B cell (primary cell): ENCODE measurements around the gene CCL14. TPM values are rescaled to one million over a fixed set of nuclear protein-coding genes. Genes with fewer than 3 reads are reported as not detected.

ENCODE experiments used
- ATAC-seq: fragments of 200-7000 bp; cut with Tn5 transposase; one replicate; pipeline ENCODE4 v1.10.0; 2021; ENCODE audit warnings: low read depth, mild to moderate bottlenecking, moderate number of reproducible peaks, moderate library complexity
- CTCF ChIA-PET: fragments of 350-600 bp; sonication (Branson Sonifier 250); formaldehyde crosslinking; loops from one replicate; lab custom pipeline; 2021; ENCODE audit warnings: antibody characterized with exemption, inconsistent platforms; lab: Charles Lee
- POLR2A ChIA-PET: fragments of 350-600 bp; sonication (Branson Sonifier 250); formaldehyde crosslinking; loops from one replicate; lab custom pipeline; 2021; ENCODE audit warnings: antibody characterized with exemption; lab: Charles Lee
- DNase-seq: peaks from one replicate; pipeline ENCODE4 v3.0.0; 2013
- H2AFZ ChIP-seq: 2 replicates; pipeline ENCODE4 v1.6.1; 2012; ENCODE audit warnings: mild to moderate bottlenecking, low read depth, low read length; ENCODE audit not compliant: insufficient read depth, poor library complexity, severe bottlenecking
- H3K27ac ChIP-seq, 2 donors: 1 replicate in 1 of 2; 2 replicates in 1 of 2; pipeline ENCODE4 v1.5.1; 2012 to 2013; ENCODE audit warnings: low read length in 2 of 2, mild to moderate bottlenecking in 2 of 2, moderate library complexity in 1 of 2
- H3K27me3 ChIP-seq, 4 experiments: fragments of 200-600 bp in 1 of 4; sonication (generic) in 1 of 4; replicated peaks in 1 of 4; 1 replicate in 2 of 4; 2 replicates in 2 of 4; pipeline versions ENCODE4 v1.6.1 to v1.7.0; 2013 to 2016; ENCODE audit warnings: low read length in 3 of 4, mild to moderate bottlenecking in 2 of 4, mixed read lengths in 1 of 4, moderate library complexity in 1 of 4; ENCODE audit not compliant: insufficient read depth in 4 of 4, control insufficient read depth in 3 of 4; ENCODE audit errors: control extremely low read depth in 1 of 4
- H3K36me3 ChIP-seq, 2 experiments: replicated peaks in 1 of 2; 1 replicate in 1 of 2; 2 replicates in 1 of 2; pipeline versions ENCODE4 v1.6.1 to v1.7.1; 2013; ENCODE audit warnings: low read length in 1 of 2; ENCODE audit not compliant: insufficient read depth in 2 of 2, control insufficient read depth in 1 of 2; ENCODE audit errors: control extremely low read depth in 1 of 2, extremely low read depth in 1 of 2
- H3K4me1 ChIP-seq, 2 donors: fragments of 200-600 bp in 1 of 2; sonication (generic) in 1 of 2; 1 replicate in 1 of 2; 2 replicates in 1 of 2; pipeline versions ENCODE4 v1.5.1 to v1.6.1; 2013 to 2017; ENCODE audit warnings: low read length in 2 of 2; ENCODE audit not compliant: control insufficient read depth in 2 of 2, insufficient read depth in 2 of 2
- H3K4me2 ChIP-seq: replicated peaks from 2 replicates; pipeline ENCODE3; 2012; ENCODE audit warnings: mild to moderate bottlenecking, low read depth, low read length; ENCODE audit not compliant: poor library complexity, severe bottlenecking
- H3K4me3 ChIP-seq, 5 experiments: fragments of 200-600 bp in 1 of 5; sonication (generic) in 1 of 5; 1 replicate in 3 of 5; 2 replicates in 2 of 5; pipeline versions ENCODE4 v1.5.1 to v1.7.0; 2011 to 2016; ENCODE audit warnings: low read length in 4 of 5, mild to moderate bottlenecking in 4 of 5, low read depth in 2 of 5, control low read depth in 1 of 5, moderate library complexity in 1 of 5; ENCODE audit not compliant: insufficient read depth in 1 of 5; ENCODE audit errors: control extremely low read depth in 1 of 5, extremely low read depth in 1 of 5
- H3K79me2 ChIP-seq: fragments of 200-600 bp; sonication (generic); one replicate; pipeline ENCODE4 v1.6.0; 2016; ENCODE audit warnings: low read length; ENCODE audit not compliant: control insufficient read depth, insufficient read depth
- H3K9ac ChIP-seq: fragments of 200-600 bp; sonication (generic); 2 replicates; pipeline ENCODE4 v1.6.1; 2017; ENCODE audit warnings: mild to moderate bottlenecking, low read length, moderate library complexity
- H3K9me3 ChIP-seq, 3 donors: one replicate each; pipeline versions ENCODE4 v1.6.1 to v1.7.1; 2013; ENCODE audit warnings: low read length in 2 of 3; ENCODE audit not compliant: control insufficient read depth in 2 of 3, insufficient read depth in 1 of 3; ENCODE audit errors: control extremely low read depth in 1 of 3
- H4K20me1 ChIP-seq: 2 replicates; pipeline ENCODE4 v1.6.0; 2012; ENCODE audit warnings: mild to moderate bottlenecking, low read length; ENCODE audit not compliant: insufficient read depth, control insufficient read depth, poor library complexity, severe bottlenecking
- H3K27ac Mint-ChIP-seq: one replicate; pipeline ENCODE4 v1.8.0; 2021; ENCODE audit warnings: mixed read lengths
- H3K27me3 Mint-ChIP-seq: one replicate; pipeline ENCODE4 v1.8.0; 2021; ENCODE audit warnings: mixed read lengths
- H3K4me1 Mint-ChIP-seq: one replicate; pipeline ENCODE4 v1.8.0; 2021; ENCODE audit warnings: mixed read lengths
- H3K4me3 Mint-ChIP-seq: one replicate; pipeline ENCODE4 v1.8.0; 2021; ENCODE audit warnings: mixed read lengths
- H3K9me3 Mint-ChIP-seq: one replicate; pipeline ENCODE4 v1.8.0; 2022; ENCODE audit warnings: mixed read lengths; ENCODE audit not compliant: insufficient read depth
- CTCF ChIP-seq: fragments of 200-600 bp; IDR thresholded peaks from one replicate; pipeline ENCODE4 v1.8.0; 2022; ENCODE audit warnings: antibody characterized with exemption, mild to moderate bottlenecking
- EZH2 ChIP-seq: IDR thresholded peaks from 2 replicates; pipeline ENCODE4 v1.6.1; 2012; ENCODE audit warnings: borderline replicate concordance, low read depth, mild to moderate bottlenecking, moderate library complexity, low read length; ENCODE audit not compliant: insufficient read depth, poor library complexity, severe bottlenecking
- WGBS: methylation state at CpG from one replicate; pipeline ENCODE4 v1.1.5; 2013; ENCODE audit warnings: missing lambda C conversion rate; ENCODE audit not compliant: insufficient coverage; 5-methylcytosine and 5-hydroxymethylcytosine counted together
- intact Hi-C: fragments of 100-400 bp; cut with micrococcal nuclease; formaldehyde crosslinking; loops from one replicate; pipeline ENCODE4 v1.10.0; 2022
- polyA plus RNA-seq: library from polyadenylated mRNA; depleted of rRNA; stranded (reverse); fragments of >200 nt; gene quantifications from 2 replicates; pipeline ENCODE4 v1.2.3, GENCODE V29; 2012
- total RNA-seq, 2 donors: library from RNA; stranded (reverse); fragments of 120-200 nt in 1 of 2; gene quantifications; 1 replicate in 1 of 2; 2 replicates in 1 of 2; pipeline versions ENCODE4 v1.2.3 to v1.2.4, GENCODE V29; 2013 to 2022

CCL14 gene
- total and polyA plus RNA-seq, 2 donors (not counting 1 experiment from before 2014, with no cell fraction given), result not detected

GRCh38 chr17:35936063-35936462 is 50.5 kb downstream of the CCL14 start:
- Histone ChIP-seq H3K4me2 (no peak overlapping the region), H3K36me3 (no peaks in the 10 kb centered on the region), H4K20me1 (no peaks in the 10 kb centered on the region), H3K79me2 (no peaks in the 10 kb centered on the region), H3K9ac (no peak overlapping the region), H3K4me1 (no peaks in the 10 kb centered on the region), H3K27ac (no peak overlapping the region), H3K4me3 (no peak overlapping the region), H2AFZ (no peak overlapping the region), H3K27me3 (no peaks in the 10 kb centered on the region), H3K9me3 (no peaks in the 10 kb centered on the region)
- H3K27ac Mint-ChIP-seq, result no peak overlapping the region
- DNase-seq (no peak), ATAC-seq (no peak)
- intact Hi-C loops, result no loop called here
- H3K4me3 Mint-ChIP-seq, result no peak overlapping the region
- H3K9me3 Mint-ChIP-seq, result no peaks in the 10 kb centered on the region
- H3K27me3 Mint-ChIP-seq, result peaks cover 8% of the 10 kb centered on the region
- H3K4me1 Mint-ChIP-seq, result no peaks in the 10 kb centered on the region
- CTCF ChIA-PET, result interaction anchor here (1.4 kb wide), 1 partner anchor 547 kb away, joined by 3 read pairs; no protein-coding TSS in a partner anchor
- POLR2A ChIA-PET, result no interaction called here
- TF ChIP-seq CTCF, result no peak
- no peak for TF ChIP-seq EZH2
- WGBS, result 96% methylated on average over 3 of the region's 5 CpGs

- no peak overlapping the region for H3K27ac ChIP-seq
- H3K4me1 ChIP-seq, result peaks cover 11 to 12% of the 10 kb centered on the region in 2 donors
- no peaks in the 10 kb centered on the region for H3K9me3 ChIP-seq
- DNase-seq (no peak), ATAC-seq (no peak)
- H3K9ac ChIP-seq, result no peak overlapping the region
- no peaks in the 10 kb centered on the region for H3K36me3 ChIP-seq
- WGBS, result 87% methylated on average over 7 of the region's 10 CpGs
- no peak overlapping the region for H3K27ac Mint-ChIP-seq
- peaks cover 0 to 6% (median 2%) of the 10 kb centered on the region in 4 experiments for H3K27me3 ChIP-seq
- H3K4me2 ChIP-seq, result no peak overlapping the region
- H3K4me1 Mint-ChIP-seq, result peaks cover 10% of the 10 kb centered on the region
- no peaks in the 10 kb centered on the region for H3K9me3 Mint-ChIP-seq
- intact Hi-C loops, result no loop called here
- POLR2A ChIA-PET, result no interaction called here
- no peak overlapping the region for H2AFZ ChIP-seq
- no peak overlapping the region for H3K4me3 ChIP-seq
- no peaks in the 10 kb centered on the region for H4K20me1 ChIP-seq
- CTCF ChIA-PET, result no interaction called here
- no peaks in the 10 kb centered on the region for H3K79me2 ChIP-seq
- peaks cover 8% of the 10 kb centered on the region for H3K27me3 Mint-ChIP-seq
- TF ChIP-seq EZH2 (no peak), CTCF (no peak)
- H3K4me3 Mint-ChIP-seq, result no peak overlapping the region
Observed at GRCh38 chr17:35934760-35935159, 51.8 kb downstream of the CCL14 start.

Other genes with a start within 250 kb of the CCL14 start
- 0.17 TPM in 1 of 2 replicates, not detected in the other for gene GAS2L2, start 233.5 kb downstream of the CCL14 start, total RNA-seq
- gene GAS2L2, start 233.5 kb downstream of the CCL14 start, polyA plus RNA-seq, result 0.09 and 0.10 TPM in 2 replicates
- not detected in 2 replicates for gene C17orf50, start 225.8 kb downstream of the CCL14 start, total RNA-seq
- gene C17orf50, start 225.8 kb downstream of the CCL14 start, polyA plus RNA-seq, result not detected in 2 replicates
- gene MMP28, start 191.1 kb downstream of the CCL14 start, total RNA-seq, result 2.0 and 2.4 TPM in 2 replicates
- gene MMP28, start 191.1 kb downstream of the CCL14 start, polyA plus RNA-seq, result 0.15 and 0.74 TPM in 2 replicates
- 246 and 249 TPM in 2 replicates for gene TAF15, start 177.2 kb downstream of the CCL14 start, total RNA-seq
- gene TAF15, start 177.2 kb downstream of the CCL14 start, polyA plus RNA-seq, result 51.0 and 83.9 TPM in 2 replicates
- not detected in 2 replicates for gene HEATR9, start 117.8 kb downstream of the CCL14 start, total RNA-seq
- 0.06 and 0.09 TPM in 2 replicates for gene HEATR9, start 117.8 kb downstream of the CCL14 start, polyA plus RNA-seq
- 2.9 and 3.3 TPM in 2 replicates for gene CCL5, start 106.4 kb downstream of the CCL14 start, total RNA-seq
- 5.3 and 5.4 TPM in 2 replicates for gene CCL5, start 106.4 kb downstream of the CCL14 start, polyA plus RNA-seq
- not detected in 2 replicates for gene RDM1, start 56.0 kb downstream of the CCL14 start, total RNA-seq
- not detected in 2 replicates for gene RDM1, start 56.0 kb downstream of the CCL14 start, polyA plus RNA-seq
- gene LYZL6, start 43.0 kb downstream of the CCL14 start, total RNA-seq, result not detected in 2 replicates
- gene LYZL6, start 43.0 kb downstream of the CCL14 start, polyA plus RNA-seq, result not detected in 2 replicates
- not detected in 2 replicates for gene CCL16, start 5.2 kb downstream of the CCL14 start, total RNA-seq
- gene CCL16, start 5.2 kb downstream of the CCL14 start, polyA plus RNA-seq, result not detected in 2 replicates
- gene CCL15, start 14.8 kb upstream of the CCL14 start, total RNA-seq, result not detected in 2 replicates
- not detected in 2 replicates for gene CCL15, start 14.8 kb upstream of the CCL14 start, polyA plus RNA-seq
- not detected in 2 replicates for gene CCL23, start 31.2 kb upstream of the CCL14 start, total RNA-seq
- gene CCL23, start 31.2 kb upstream of the CCL14 start, polyA plus RNA-seq, result 0.61 TPM in 1 of 2 replicates, not detected in the other
- not detected in 2 replicates for gene CCL18, start 77.5 kb upstream of the CCL14 start, total RNA-seq
- not detected in 2 replicates for gene CCL18, start 77.5 kb upstream of the CCL14 start, polyA plus RNA-seq
- gene CCL3, start 103.4 kb upstream of the CCL14 start, total RNA-seq, result 4.5 and 5.7 TPM in 2 replicates
- 31.3 and 54.5 TPM in 2 replicates for gene CCL3, start 103.4 kb upstream of the CCL14 start, polyA plus RNA-seq
- 7.6 and 8.8 TPM in 2 replicates for gene CCL4, start 117.1 kb upstream of the CCL14 start, total RNA-seq
- gene CCL4, start 117.1 kb upstream of the CCL14 start, polyA plus RNA-seq, result 3.5 and 7.5 TPM in 2 replicates
- gene TBC1D3B, start 189.9 kb upstream of the CCL14 start, total RNA-seq, result 17.2 and 17.3 TPM in 2 replicates
- gene TBC1D3B, start 189.9 kb upstream of the CCL14 start, polyA plus RNA-seq, result 3.2 and 3.6 TPM in 2 replicates
- 0.54 and 0.83 TPM in 2 replicates for gene CCL3L1, start 210.0 kb upstream of the CCL14 start, total RNA-seq
- 2.4 and 4.4 TPM in 2 replicates for gene CCL3L1, start 210.0 kb upstream of the CCL14 start, polyA plus RNA-seq
- gene CCL4L2, start 224.3 kb upstream of the CCL14 start, total RNA-seq, result 0.53 and 1.2 TPM in 2 replicates
- gene CCL4L2, start 224.3 kb upstream of the CCL14 start, polyA plus RNA-seq, result 0.42 and 3.1 TPM in 2 replicates